Renal pelvis (tissue), 4 donors: ENCODE measurements around the gene SHKBP1. TPM values are rescaled to one million over a fixed set of nuclear protein-coding genes. Genes with fewer than 3 reads are reported as not detected.
"Not testable (repeated sequence)": the region's sequence is repeated elsewhere in the genome, so short reads cannot be mapped to it uniquely, and the experiment has no call there.

ENCODE experiments used
- DNase-seq: peaks from one replicate; pipeline ENCODE4 v3.0.0-alpha.2; 2013
- polyA plus RNA-seq, 3 donors: library from polyadenylated mRNA; unstranded; fragments of 120-200 nt; gene quantifications; one replicate each; pipeline ENCODE4 v1.2.1, GENCODE V29; 2013; ENCODE audit not compliant: insufficient read length in 3 of 3

SHKBP1 gene
- polyA plus RNA-seq, 3 donors, result 47.9 to 60.1 (median 57.9) TPM

DNA sequence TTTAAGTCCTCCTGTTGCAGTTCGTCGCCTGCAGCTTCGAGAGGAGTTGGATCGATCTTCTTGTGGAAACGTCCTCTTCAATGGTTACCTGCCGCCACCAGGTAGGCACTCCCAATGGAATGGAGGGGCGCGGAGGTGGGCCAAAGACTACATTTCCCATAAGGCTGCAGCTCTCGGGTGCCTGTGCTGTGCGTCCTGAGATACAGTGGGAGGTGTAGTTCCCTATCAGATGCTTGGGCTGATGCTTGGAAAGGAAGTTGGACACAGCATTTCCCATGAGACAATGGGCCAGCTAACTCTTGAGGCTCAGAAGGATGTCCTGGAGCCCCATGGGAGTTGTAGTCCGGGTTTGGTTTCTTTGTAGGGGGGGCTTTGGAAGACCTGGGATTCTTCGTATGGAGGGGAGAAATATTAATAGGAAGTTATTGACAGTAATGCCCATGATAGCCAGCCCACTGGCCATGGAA lies 1.8 kb downstream of the SHKBP1 start:
- no peak for DNase-seq

DNA sequence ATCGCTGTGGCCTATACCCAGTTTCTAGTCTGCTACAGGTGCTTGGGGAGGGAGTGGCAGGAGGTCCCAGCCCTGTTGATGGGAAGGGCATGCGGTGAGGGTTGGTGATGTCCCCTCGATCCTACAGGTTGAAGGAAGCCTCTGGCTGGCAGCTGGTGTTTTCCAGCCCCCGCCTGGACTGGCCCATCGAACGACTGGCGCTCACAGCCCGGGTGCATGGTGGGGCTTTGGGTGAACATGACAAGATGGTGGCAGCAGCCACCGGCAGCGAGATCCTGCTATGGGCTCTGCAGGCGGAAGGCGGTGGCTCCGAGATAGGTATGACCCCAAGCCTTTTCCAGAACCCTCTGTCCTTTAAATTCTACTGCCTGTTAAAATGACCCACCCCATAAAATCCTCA lies 3.9 kb downstream of the SHKBP1 start:
- no peak for DNase-seq

DNA sequence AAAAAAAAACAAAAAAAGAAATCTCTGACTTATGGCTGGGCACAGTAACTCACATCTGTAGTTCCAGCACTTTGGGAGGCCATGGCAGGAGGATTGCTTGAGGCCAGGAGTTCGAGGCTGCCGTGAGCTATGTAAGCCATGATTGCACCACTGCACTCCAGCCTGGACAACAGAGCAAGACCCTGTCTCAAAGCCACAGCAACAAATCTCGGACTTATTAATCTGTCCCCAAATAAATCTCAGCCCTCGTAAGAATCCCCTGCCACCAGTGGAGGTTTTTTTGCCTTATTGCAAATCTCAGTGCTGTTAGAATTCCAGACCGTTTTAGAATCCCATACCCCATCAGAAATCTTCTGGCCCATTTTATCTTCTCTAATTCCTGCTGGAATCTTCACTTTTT lies 4.9 kb downstream of the SHKBP1 start:
- DNase-seq, result no peak

DNA sequence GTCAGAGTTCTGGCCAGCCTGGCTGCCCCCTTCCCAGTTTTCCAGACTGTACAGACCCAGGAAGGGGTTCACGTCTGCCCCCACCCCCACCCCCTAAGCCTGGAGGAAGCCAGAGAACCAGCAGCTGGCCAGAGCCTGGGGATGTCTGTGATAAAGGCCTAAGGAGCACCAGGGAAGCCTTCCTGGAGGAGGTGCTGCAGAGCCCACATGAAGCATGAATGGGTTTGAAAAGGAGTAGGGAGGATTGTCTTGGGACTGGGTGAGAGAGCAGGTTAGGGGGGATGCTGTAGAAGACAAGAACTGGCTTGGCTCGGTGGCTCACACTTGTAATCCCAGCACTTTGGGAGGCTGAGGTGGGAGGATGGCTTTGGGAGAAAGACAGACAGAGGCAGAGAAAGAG lies 5.8 kb downstream of the SHKBP1 start:
- no peak for DNase-seq

DNA sequence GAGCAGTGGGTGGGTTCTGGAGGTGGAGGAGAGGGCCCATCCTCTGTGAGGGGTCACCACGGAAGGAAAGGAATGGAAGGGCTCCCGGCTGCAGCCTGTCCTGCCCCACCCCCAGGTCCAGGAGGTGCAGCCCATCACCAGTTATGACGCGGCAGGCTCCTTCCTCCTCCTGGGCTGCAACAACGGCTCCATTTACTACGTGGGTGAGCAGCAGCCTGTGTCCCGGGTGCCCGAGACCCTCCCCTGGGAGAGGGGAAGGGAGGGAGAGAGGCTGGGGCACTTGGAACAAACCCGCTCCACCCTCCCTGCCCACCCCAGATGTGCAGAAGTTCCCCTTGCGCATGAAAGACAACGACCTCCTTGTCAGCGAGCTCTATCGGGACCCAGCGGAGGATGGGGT lies 6.6 kb downstream of the SHKBP1 start:
- DNase-seq, result no peak

DNA sequence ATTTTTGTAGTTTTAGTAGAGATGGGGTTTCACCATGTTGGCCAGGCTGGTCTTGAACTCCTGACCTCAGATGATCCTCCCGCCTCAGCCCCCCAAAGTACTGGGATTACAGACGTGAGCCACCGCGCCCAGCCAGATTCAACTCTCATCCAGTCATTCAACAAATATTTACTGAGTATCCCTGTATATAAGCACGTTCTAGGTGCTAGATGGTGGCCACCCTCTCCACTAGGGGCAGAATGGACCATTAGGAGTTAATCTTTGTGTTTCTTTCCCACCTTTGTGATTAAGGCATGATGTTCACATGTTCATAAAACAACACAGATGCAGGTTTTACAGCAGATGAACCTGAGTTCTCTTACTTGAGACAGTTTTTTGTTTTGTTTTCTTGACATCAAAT lies 7.3 kb downstream of the SHKBP1 start:
- DNase-seq, result no peak

DNA sequence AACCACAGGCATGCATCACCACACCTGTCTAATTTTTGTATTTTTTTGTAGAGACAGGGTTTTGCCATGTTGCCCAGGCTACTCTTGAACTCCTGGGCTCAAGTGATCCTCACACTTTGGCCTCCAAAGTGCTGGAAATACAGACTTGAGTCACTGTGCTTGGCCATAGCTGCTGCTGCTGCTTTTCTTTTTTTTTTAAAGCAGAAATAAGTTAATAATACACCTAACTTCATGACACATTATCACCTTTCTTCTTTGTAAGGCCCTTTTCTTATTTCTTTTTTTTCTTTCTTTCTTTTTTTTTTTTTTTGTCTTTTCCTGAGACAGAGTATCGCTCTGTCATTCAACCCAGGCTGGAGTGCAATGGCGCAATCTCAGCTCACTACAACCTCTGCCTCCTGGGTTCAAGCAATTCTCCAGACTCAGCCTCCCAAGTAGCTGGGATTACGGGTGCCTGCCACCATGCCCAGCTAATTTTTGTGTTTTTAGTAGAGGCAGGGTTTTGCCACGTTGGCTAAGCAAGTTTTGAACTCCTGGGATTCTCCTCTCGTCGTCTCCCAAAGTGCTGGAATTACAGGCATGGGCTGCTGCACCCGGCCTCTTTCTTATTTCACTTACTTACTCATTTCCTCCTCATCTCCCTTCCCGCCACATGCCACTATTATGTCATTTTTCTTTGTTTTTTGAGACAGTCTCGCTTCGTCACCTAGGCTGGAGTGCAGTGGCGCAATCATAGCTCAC lies 8.7 kb downstream of the SHKBP1 start:
- no peak for DNase-seq

DNA sequence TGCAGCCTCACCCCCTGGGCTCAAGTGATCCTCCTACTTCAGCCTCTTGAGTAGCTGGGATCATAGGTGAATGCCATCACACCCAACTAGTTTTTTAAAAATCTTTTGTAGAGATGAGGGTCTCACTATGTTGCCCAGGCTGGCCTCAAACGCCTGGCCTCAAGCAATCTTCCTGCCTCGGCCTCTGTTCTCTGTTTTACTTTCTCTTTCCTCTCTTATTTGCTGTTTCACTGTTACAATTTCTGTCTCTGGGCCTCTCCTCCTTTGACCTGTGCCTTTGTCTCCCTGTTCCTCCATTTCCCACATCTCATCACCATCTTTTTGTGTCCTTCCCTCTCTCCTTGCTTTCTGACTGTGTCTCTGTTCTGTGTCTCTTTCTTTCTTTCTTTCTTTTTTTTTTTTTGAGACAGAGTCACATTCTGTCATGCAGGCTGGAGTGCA lies 9.3 kb downstream of the SHKBP1 start:
- no peak for DNase-seq

DNA sequence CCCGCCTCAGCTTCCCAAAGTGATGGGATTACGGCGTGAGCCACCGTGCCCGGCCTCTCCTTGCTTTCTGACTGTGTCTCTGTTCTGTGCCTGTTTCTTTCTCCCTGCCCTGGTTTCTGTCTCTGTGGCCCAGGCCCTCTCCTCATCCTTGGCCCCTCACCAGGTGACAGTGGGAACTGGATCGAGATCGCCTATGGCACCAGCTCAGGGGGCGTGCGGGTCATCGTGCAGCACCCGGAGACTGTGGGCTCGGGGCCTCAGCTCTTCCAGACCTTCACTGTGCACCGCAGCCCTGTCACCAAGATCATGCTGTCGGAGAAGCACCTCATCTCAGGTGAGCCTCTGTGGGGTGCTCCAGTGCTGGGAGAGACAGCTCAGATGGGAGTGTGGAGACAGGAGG lies 9.9 kb downstream of the SHKBP1 start:
- no peak for DNase-seq

DNA sequence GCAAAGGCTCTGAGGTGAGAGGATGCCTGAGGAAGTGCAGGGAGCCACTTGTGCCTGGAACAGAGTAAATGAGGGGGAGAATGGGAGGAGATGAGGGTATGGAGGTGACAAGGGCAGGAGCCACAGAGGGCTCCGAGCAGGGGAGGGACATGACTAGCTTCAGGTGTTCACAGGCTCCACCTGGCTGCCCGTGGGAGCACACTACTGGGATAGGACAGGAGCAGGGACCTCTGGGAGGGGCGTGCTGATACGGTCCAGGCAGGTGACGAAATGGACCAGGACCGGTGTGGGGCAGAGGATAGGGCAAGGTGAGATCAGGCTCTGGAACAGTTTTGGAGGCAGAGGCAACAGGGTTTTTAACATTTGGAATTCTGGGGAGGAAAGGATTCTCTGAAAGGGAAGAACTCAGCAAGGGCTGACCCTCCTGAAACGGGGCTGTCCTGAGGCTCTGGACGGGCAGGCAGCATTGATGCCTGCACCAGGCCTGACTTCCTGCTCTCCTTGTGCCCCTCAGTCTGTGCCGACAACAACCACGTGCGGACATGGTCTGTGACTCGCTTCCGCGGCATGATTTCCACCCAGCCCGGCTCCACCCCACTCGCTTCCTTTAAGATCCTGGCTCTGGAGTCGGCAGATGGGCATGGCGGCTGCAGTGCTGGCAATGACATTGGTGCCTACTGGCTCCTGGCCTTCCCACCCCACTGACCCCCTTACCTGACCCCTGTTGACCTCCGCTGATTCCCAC lies 11.6 kb downstream of the SHKBP1 start:
- no peak for DNase-seq

DNA sequence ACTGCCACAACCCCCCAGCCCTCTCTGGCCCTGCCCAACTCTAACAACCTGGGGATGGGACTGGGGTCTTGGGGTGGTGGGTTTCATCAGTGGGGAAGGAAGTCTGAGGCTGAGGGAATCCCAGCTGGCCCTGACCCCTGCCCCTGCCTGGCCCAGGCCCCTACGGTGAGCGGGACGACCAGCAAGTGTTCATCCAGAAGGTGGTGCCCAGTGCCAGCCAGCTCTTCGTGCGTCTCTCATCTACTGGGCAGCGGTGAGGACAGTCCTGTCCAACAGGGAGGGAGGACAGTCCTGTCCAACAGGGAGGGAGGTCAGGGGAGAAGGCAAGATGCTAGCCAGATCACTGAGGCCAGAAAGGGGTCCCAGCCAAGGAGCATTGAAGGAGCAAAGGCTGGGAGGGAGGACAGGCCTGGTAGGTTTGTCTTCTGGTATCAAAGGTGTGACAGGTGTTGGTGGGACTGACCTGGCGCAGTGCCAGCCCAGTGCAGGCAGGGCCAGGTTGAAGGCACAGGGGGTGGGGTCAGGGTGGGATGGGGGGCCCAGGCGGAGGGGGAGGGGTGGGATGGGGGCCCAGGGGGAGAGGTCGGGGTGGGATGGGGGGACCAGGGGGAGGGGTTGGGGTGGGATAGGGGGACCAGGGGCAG lies 12.4 kb downstream of the SHKBP1 start:
- DNase-seq, result no peak

DNA sequence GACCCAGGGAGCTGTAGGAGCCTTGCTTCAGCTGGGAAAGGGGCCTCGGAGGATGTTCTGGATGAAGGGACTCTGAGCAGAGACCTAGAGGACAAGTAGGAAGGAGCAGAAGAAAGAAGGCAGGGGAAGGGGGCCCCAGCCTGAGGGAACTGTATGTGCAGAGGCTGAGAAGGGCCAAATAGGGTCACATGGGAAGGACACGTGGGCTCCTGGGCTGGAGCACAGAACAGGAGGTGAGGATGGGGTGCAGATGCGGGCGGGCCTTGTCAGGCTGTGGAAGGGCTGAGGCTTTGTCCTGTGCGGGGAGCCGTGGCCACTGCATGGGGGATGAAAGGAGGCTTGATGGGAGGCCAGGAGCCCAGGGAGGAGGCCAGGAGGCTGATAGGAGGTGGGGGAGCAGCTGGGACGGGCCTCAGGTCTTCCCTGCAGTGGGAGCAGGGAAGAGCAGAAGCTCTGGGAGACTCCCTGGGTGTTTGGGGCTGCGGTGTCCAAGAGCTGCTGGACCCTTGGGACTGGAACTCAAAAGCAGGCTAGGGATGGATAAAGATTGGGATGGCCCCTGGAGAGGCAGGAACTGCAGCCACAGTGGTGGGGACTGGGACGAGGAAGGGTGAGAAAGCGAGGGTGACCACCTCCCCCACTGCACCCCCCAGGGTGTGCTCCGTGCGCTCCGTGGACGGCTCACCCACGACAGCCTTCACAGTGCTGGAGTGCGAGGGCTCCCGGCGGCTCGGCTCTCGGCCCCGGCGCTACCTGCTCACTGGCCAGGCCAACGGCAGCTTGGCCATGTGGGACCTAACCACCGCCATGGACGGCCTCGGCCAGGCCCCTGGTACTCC lies 13.1 kb downstream of the SHKBP1 start:
- DNase-seq, result no peak

DNA sequence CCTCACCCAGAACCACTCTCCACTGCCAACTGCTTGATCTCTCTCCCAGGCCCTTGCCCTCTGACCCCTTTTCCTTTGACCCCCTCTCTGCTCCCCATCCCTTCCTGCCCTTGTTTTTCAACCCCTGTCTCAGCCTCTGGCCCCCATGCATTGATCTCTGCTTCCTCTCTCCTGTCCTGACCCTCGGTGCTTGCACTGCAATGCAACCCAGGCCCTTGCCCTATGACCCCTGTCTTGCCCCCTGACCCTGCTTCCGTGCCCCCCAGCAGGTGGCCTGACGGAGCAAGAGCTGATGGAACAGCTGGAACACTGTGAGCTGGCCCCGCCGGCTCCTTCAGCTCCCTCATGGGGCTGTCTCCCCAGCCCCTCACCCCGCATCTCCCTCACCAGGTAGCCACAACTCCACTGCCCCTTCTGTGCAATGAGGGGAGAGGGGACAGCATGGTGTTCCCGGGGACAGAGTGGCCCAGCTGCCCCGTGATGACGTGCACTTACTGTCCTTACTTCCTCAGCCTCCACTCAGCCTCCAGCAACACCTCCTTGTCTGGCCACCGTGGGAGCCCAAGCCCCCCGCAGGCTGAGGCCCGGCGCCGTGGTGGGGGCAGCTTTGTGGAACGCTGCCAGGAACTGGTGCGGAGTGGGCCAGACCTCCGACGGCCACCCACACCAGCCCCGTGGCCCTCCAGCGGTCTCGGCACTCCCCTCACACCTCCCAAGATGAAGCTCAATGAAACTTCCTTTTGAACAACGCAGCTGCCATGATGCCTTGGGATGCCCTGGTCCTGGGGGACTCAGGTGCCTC lies 14.0 kb downstream of the SHKBP1 start:
- DNase-seq, result no peak

DNA sequence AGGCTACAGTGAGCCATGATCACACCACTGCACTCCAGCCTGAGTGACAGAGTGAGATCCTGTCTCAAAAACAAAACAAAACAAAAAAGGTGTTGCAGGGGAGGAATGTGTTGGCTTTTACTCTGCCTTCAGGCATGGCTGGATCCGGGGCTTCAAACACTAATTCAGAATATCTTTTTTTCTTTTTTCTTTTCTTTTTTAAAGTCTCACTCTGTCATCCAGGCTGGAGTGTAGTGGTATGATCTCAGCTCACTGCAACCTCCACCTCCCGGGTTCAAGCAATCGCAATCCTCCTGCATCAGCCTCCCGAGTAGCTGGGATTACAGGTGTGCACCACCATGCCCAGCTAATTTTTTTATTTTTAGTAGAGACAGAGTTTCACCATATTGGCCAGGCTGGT lies 15.1 kb downstream of the SHKBP1 start:
- DNase-seq, result not testable (repeated sequence)

DNA sequence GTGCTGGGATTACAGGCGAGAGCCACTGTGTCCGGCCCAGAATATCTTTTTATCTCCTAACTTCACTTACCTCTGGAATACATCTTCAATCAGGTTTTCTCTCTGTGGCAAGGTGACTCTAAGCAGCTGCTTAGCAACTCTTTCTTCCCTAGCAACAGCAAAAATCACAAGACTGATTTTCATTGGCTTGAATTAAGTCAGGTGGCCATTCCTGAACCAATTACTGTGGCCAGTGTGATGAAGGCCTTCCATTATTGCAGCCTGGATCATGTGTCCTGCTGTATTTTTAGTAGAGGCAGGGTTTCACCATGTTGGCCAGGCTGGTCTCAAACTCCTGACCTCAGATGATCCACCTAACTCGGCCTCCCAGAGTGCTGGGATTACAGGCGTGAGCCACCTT lies 15.5 kb downstream of the SHKBP1 start:
- DNase-seq, result no peak

DNA sequence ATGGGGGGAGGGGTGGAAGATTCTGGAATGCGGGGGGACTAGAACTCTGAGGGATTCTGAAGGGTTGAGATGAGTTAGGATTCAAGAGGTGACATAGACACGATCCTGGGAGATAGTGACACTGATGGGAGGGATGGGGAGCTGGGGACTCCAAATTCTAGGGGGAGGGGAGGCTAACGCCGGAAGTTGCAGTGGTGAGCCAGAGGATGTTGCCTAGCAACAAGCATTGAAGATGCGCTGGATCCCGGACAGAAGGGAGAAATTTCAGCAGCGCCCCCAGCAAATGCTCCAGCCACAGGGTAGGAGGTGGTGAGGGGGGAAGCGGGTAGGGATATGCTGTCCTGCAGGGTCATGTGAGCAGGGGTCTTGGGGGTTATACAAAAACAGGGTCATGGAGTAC lies 17.6 kb downstream of the SHKBP1 start:
- no peak for DNase-seq

DNA sequence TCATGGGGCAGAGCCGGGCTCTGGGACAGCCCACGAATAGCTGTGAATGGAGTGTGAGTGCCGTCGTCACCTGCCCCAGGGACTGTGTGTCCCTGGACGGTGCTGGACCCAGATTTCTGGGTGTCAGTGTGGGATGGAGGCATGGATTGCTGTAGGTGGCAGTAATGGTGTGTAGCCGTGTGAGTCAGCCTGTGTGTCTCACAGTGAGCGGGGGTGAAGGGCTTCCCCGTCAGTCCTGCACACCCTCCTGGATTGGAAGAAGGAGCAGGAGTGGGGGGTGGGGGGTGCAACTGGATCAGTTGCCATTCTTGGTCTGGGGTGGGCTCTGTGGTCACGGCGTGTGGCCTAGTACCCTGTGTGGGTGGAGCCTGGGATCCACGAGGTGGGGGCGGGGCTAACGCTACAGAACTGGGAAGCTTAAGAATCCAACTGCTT lies 18.0 kb downstream of the SHKBP1 start:
- DNase-seq, result no peak

DNA sequence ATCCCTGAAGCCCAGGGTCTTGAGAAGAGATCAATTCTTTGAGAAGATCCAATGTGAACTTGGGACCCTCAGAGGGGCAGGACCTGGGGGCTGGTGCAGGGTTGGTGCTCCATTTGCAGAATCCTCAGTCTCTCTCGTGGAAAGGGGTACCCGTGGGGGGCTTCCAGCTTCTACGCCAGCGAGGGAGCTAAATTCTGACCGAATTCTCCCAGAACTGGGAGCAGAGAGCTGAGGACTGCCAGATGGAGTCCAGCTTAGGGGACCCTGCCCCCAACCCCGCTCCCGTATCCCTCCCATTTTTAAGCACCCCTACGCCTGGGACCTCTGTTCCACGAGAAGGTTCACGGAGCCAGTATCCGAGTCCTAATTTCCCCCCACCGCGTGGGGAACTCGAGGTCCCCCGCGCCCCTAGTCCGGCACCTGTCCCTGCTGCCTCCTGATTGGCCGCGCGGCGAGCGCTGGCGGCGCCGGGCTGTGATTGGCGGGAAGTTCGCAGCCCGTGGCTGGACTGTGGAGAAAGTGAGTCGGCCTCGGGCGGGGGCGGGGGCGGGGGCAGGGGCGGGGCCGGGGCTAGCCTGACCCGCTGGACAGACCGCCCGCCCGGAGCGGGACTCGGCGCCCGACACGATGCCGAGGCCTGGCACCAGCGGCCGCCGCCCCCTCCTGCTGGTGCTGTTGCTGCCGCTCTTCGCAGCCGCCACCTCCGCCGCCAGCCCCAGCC lies 20.1 kb downstream of the SHKBP1 start:
- no peak for DNase-seq

DNA sequence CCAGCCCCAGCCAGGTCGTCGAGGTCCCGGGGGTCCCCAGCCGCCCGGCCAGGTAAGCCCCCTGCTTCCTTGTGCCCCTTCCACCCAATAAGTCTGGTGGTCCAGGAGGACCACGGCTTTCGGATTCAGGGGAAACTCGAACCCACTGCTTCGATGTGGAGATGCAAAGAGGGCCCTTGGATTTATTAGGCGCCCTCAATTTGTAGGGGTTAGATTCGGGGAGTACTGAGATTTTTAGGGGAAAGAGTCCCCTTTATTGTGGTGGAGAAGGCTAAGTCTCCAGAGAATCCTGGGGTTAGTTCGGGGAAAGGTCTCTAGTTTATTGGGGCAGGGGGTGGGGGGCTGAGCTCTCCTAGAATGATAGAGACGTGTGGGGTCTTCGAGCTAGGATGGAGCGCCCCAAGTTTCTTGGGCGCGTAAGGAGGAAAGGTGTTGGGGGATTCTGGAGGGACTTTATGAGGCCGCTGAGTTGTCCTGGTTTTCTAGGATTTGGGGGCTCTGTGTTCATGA lies 20.7 kb downstream of the SHKBP1 start:
- DNase-seq, result no peak
